Eye (tissue), 1 donor: ENCODE measurements around the gene CXorf66.
"Not testable (repeated sequence)": the region's sequence is repeated elsewhere in the genome, so short reads cannot be mapped to it uniquely, and the experiment has no call there.

Experiments used
- DNase-seq: peaks from one replicate; pipeline ENCODE4 v3.0.0-alpha.2; 2015

Gene CXorf66, protein sequence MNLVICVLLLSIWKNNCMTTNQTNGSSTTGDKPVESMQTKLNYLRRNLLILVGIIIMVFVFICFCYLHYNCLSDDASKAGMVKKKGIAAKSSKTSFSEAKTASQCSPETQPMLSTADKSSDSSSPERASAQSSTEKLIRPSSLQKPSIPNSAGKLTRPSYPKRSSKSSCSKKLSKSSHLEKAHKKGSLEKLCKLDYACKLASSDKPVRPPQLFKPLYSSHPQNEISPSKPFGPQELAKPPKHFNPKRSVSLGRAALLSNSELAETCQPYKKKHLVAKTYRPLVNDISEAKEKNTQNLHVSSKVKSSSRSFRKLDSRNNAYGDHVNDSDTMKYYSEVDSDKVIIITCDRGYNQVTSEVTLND

DNA sequence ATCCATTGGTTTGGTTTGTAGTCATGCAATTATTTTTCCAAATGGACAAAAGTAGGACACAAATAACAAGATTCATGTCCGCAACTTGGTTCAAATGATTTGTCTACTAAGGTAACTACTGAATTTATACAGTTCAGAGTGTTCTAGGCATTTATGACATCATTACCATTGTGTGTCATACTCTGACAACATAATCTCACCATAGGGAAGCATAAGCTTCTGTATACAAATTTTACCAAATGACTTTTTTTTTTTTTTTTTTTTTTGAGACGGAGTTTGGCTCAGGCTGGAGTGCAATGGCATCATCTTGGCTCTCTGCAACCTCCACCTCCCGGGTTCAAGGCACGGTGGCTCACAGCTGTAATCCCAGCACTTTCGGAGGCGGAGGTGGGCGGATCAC, at the start of gene CXorf66:
CXorf66 (minus strand) TSS at position 101 of the 400 bp plus-strand sequence; CDS start at position 76, 25 bp downstream.
- no peak for DNase-seq

DNA sequence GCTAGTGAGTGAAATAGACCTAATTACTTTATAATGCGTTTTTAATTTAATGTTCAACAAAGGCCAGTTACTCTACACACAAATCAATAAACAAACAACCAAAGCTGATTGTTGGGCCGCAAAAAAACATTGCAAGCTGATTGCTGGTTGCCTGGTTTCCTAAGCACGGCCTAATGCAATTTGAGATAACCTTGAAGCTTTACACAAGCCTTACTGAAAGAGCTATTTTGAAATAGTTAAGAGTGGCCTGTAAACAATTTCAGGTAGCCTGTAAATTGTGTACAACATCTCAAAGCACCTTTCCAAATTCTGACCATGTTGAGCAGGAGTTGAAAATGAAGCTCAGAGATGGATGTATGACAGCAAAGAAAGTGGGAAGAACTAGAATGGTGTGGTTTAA, 17.5 kb upstream of the CXorf66 start:
- no peak for DNase-seq

DNA sequence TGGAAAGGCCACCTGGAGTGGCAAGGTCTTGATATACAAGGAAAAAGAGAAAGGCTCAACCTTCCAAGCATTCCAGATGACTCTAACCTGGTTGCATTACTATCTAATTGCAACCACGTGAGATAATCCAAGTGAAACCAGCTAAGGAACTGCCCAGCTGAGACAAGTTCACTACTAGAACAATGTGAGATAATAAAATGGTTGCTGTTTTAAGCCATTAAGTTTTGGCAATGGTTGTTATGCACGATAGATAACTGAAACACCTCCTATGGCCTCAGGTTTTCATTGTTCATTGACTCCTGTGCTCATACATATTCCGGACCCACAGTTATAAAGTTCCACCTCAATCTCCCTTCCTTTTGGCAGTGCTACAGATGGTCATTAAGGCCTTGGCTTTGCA, 9.2 kb upstream of the CXorf66 start:
- DNase-seq = no peak

DNA sequence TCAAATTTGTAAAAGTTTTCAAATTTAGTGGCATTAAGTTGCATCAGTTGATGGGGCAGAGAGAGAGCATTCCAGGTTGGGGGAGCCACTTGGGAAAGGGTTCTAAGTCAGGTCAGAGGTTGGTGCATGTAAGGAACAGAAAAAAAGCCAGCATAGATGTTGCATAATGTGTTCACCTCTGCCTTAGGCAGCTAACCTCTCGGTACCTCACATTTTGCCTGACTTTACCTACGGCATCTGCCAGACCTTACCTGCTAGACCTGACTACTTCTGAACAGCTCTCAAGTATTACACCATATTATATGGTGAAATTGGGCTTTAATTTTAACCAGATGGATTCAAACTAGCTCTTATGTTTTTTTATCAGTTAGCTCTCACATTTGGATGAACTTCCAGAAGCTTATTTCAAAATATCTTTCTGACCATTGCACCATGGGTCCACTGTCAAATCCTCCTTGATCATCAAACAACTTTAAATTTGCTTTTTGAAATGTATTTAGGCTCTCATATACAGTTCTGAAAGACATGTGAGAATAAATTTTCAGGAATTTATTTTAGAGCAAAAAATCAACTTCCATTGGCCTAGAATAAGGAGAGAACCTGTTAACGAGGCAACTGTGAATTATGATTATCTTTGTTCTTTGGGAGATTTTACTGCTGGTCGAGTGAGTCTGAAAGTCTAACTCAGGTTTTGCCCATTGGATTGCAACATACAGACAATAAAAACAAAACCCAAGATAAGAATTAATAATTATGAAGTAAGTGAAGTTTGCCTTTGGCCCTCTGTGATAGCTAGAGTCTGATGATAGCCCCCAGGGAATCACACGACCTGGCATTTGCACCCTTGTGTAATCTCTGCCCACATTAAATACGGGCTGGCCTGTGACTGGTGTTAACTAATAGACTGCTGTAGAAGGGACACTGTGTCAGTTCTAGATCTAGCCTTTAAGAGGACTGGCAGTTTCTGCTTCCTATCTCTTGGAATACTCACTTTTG, 7.6 kb upstream of the CXorf66 start:
- no peak for DNase-seq

DNA sequence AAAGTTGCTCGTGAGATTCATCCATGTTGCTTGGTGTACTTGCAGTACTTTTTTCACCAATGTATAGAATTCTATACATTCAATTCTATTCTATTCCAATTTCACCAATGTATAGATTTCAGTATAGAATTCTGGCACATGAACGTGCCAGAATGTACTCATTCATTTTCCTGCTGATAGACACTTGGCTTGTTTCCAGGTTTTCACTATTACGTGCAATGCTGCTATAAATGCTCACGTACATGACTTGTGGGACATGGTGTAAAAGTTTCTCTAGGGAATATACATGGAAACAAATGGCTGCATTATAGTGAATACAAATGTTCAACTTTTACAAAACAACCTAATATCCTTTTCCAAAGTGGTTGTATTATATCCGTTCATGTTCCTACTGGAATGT, 6.8 kb upstream of the CXorf66 start:
- no peak for DNase-seq

DNA sequence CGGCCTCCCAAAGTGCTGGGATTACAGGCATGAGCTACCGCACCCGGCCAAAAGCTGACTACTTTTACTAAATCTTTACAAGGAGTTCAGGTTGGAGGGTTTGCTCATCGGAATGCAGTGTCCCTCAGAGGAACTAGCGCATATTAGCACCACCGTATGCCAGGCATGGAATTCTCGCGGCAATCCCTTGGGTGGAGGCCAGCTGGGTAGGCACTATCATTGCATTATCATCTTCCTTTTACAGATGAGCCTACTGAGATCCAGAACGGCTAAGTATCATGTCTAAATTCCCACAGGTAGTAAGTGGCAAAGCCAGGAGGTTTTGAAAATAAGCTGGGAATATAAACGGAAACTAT, 6.1 kb upstream of the CXorf66 start:
- DNase-seq = no peak

DNA sequence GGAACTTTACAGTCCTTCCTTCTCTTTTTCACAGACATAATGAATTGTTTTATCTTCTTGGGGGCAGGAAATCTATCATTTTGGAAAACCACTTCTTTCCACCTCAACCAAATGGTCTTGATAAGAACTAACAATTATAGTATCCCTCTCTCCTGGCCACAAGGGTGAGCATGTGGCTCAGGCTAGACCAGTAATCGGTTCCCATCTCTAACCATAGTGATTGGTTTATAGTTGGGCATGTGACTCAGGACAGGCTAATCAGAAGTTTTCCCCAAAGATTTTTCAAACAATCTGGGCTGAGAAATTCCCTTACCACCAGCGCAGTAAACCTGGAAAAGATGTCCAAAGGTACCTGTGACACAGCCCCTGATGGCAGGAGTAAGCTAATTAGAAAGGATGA, 4.0 kb upstream of the CXorf66 start:
- DNase-seq = no peak

DNA sequence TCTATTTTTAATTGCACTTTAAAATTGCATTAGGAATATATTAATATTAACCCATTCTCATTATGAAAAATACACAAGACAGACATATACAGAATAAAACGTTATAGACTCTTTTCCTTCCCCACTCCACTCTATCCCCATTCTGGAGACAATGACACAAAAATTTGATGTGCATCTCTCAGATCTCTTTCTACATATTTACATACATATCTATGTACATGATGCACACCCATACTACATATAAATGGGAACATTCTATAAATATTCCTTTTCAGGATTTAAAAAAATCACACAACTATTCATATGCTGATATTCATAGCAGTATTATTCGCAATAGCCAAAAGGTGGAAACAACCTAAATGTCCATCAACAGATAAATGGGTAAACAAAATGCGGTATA, 2.4 kb upstream of the CXorf66 start:
- no peak for DNase-seq

DNA sequence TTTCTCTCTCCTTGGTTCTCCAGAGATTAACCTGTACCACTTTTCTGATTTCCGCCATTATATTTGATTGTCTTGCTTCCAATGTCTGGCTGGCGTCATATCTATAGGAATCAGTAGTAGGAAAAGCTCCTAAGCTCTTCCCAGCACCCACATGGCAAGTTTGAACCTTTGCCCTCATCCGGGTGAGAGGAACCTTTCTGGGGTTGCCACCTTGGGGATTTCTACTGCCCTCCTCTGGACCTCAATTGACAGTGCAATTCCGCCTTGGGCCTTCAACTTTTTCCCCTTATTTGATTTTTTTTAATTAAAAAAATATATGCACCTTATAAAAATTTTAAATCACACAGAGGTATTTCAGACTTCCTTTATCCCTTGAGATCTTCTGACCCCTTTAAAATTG, 2.0 kb upstream of the CXorf66 start:
- DNase-seq = no peak

DNA sequence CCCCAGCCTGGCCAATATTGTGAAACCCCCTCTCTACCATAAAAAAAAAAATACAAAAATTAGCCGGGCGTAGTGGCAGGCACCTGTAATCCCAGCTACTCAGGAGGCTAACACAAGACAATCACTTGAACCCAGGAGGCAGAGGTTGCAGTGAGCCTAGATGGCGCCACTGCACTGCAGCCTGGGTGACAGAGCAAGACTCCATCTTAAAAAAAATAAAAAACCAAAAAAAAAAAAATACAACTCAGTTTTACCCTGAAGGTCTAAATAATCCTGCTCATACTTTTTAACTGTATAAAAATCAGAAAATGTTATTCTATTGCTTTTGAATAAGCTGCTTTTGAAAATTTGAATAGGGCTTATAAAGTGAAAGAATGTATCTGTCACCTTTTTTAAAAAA, 838 bp upstream of the CXorf66 start:
- DNase-seq = not testable (repeated sequence)

DNA sequence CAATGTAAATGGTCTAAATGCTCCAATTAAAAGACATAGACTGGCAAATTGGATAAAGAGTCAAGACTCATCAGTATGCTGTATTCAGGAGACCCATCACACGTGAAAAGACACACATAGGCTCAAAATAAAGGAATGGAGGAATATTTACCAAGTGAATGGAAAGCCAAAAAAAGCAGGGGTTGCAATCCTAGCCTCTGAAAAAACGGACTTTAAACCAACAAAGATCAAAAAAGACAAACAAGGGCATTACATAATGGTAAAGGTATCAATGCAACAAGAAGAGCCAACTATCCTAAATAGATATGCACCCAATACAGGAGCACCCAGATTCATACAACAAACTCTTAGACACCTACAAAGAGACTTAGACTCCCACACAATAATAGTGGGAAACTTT, 4.2 kb downstream of the CXorf66 start:
- DNase-seq = not testable (repeated sequence)

DNA sequence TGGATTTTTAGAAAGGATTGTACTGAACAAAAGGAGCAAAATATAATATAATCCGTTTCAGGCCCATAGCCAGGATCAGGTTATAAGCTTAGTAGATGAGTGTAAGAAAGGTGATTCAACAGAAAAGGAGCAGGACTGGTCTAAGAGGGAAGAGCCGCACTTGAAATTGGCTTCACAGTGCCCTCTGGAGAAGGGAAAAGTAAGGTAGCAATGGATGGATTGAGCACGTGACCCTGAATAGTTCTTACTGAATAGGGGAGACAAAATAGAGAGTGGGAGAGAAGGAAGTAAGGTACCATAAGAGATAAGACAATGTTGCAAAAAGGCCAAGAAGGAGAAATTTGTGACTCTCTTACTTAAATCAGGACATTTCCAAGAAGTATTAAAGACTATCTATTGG, 15.6 kb downstream of the CXorf66 start:
- no peak for DNase-seq

DNA sequence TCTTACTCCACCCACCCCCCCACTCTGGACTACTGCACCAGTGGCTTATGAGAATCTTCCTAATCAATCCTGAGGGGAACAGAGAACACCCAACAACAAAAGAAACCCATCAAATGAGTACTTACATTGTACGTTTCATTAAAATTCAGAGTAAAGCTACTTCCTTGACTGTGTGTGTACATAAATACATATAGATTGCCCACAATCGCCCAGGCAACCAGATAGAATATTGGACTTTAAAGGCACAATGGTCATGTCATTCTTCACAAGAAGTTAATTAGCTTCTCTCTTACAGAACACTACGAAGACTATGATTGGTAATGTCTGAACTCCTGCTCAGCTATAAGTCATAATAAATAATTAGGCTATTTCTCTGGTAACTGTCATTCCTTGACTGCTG, 20.2 kb downstream of the CXorf66 start:
- no peak for DNase-seq

DNA sequence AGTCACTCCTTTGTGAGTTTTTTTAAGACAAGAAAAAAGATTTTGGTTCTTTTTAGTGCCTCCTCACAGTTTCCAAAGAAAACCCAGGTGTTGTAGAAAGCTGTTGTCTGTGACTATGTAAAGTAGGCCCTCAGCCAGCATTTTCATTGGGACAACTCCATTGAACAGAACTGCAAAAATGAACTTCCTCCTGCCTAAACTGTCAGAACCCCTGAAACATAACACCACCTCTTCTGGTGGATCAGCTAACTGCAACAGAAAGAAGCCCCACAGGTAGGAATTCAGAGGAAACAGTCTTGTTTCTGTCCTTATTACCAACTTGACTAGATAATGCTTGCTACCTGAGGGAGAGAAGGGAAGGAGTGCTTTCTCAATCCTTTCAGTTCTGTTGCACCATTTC, 29.1 kb downstream of the CXorf66 start:
- no peak for DNase-seq

DNA sequence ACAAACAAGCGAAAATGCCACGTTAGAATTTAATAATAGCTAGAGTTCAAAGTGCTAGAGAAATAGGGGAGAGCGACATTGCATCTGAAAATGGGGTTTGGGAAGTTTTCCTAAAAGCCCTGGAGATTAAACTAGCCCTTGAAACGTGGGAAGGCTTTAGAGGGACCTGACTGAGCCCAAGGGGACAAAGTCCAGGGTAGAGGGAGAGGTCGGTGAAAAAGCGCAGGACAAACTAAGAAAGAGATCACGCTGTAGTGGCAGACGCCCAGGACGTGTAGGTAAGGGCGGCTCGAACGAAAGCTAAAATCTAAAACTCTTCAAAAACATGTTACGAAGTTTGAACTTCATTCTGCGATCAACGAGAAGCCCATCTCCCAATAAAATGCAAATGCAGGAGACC, 31.4 kb downstream of the CXorf66 start:
- DNase-seq = no peak

DNA sequence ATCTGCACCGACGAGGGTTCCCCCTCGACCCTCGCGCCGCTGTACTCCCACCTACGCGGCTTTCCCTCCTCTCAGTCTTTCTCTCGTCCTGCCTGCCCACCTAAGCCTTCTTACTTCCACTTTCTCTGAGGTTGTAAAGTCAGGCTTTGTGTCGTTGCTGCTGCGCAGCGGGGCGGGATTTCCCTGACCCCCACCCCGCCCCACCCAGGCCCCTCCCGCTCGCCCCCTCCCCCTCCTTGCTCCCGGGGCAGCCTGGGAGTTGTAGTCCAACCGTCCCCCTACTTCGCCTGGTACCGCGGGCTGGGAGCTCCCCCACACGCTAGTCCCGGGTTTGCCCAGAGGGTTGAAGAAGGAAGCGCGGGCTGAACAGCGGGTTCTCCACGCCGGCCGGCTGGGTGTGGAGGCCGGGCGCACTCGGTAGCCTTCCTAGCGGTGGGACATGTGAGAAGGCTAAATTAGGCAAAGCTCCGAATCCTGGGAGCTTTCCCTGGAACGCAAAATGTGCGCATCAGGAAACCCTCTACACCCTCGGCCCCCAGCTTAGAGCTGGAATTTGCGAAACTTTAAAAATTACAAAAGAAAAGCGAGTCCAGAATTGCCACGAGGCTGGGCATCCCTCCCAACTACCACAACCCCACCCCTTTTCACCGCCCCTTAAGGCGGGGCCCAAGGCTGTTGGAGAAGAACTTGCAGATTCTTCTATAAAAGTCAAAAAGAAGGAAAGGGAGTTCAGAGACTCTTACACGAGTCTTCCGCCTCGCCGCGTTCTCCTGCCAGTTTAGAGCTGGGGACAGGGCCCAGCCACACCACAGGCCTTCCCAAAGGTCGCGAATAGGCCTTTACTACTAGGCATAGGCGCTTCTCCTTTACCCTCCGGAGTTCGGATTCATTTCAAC, 32.2 kb downstream of the CXorf66 start, which contains the start of gene ATP11C:
ATP11C (minus strand) TSS at position 153 of the 896 bp plus-strand sequence. CDS start 1,011 bp downstream, outside the sequence.
- peak; percentile 92 for DNase-seq

DNA sequence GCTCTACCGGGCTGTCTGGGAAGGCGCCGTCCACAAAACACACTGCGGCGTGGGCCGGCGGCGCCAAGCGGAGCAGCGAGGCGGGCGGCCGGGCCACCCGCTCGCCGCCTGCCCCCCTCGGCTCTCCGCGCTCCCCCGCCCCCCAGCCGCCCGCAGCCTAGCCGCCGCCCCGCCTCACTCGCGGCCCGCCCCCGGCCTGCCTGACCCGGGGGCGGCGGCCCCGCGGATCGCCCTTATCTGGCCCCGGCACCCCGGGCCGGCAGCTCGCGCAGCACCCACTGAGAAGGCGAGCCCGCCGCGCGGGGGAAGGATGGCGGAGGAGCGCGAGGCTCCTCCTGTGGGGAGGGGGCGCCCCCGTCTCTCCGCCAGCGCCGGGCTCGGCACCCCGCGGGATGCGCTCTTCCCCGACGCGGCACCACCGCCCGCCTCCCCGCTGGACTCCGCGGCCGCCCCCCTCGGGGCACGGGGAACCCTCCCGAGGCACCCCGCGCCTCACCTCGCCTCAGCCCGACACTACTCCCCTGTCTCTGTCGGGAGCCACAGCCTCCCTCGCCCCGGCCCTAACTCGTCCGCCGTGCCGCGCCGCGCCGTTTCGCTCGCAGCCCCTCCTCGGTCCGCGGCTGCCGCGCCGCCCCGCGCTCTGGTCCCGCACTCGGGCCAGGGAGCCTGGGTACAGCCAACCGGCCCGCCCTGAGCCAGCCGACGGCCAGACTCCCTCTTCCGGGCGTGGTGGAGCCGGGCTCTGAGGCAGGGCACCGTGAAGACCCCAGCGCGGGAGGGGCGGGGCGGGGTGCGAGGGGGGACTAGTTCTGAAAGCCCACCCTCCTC, 33.0 kb downstream of the CXorf66 start:
- DNase-seq = peak; percentile 49

DNA sequence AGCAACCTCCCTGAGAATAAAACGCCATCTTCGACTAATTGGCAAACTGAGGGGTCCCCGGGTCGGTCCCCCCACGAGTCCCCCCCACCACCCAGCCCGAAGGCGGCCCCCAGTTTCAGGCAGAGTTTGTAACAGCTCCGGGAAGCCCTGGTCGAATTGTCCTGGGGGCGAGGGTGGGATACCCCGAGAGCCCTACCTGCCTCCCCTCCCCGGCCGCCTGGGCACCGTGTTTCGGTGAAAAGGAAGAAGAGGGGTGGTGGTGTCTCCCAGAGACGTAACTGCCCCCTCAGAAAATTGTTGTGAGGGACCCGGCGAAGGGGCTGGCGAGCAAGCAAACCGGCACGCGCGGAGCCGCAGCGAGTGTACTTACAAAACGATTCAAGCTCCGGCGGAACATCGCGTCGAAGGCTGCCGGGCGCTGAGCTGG, 33.7 kb downstream of the CXorf66 start:
- no peak for DNase-seq

DNA sequence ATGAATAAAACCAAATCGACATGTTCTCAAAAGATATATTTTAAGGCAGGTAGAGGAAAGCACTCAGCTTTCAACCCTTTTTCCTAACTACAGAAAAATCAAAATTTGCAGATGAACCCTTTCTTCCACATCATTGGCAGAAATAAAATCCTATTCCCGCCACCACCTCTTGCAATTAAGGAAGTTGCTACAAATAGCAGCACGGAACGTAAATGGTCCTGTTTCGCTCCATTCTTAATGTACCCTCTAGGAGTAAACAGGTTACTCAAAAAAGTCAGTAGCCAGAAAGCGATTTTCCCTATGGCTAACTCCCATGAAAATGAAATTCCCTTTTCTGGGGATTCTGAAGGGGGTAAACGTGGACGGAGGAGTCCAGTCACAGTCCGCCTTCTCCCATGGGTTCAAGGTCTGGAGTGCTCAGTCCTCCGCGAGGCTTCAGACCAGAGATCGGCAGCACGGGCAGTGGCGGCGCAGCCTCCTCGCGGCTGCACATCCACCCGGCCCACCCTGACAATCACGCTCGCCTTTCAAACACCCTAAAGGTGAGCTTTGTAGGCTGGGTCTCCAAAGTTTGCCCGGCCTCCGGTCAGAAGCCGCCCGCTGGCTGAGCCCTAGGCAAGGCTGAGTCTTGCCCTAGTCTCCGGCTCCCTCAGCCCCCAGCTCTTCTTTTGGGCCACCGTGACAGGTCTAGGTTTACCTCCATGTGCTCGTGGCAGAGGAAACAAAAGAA, 34.2 kb downstream of the CXorf66 start:
- peak; percentile 52 for DNase-seq

DNA sequence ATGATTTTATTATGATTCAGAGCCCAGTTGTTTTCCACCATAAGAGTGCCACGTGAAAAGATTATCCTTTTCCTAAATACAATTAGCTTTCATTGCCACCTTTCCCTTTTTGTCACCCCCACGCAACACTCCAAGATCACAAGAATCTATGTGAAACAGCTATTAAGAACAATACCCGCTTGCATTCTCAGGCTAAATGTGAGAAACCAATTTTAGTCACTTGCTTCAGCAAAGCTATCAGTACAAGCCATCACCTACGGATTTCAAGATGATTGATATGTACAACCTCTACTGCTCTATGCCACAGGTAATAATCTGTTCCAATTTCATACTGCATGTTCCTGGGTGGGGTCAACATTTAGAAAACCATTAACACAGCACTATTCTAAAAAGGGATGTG, 34.9 kb downstream of the CXorf66 start:
- DNase-seq = peak; percentile 4

DNA sequence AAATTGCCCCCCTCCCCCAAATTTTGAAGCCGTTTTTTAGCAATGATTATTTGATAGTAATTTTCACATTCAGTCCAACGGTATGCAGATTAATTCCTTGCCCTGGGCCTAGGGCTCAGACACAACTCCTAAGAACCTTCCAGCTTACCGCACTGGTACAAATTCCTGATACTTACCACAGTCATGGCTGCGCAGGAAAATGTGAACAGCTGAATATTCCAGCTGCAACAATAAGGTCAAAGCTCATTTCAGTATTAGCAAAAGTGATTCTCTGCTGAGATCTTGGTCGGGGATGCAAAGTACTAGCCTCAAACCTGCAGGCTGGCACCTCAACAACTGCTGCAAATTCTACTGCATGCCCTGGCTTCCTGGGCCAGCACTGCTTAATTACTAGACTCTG, 35.4 kb downstream of the CXorf66 start:
- DNase-seq = no peak
